HEK293 (cell line): ENCODE data around the gene GRIN3A.

Experiments
- CTCF ChIA-PET: fragments of 350-600 bp; formaldehyde crosslinking; extraction: SDS; loops from one replicate; lab custom pipeline; 2021; ENCODE audit warnings: antibody characterized with exemption; lab: Yijun Ruan, JAX
- POLR2A ChIA-PET: fragments of 300-600 bp; formaldehyde crosslinking; extraction: SDS; loops from one replicate; lab custom pipeline; 2020; ENCODE audit warnings: antibody characterized with exemption, inconsistent platforms; lab: Yijun Ruan, JAX
- H3K27ac ChIP-seq: fragments of 200-500 bp; sonication (Bioruptor generic); 2 replicates; pipeline ENCODE4 v1.5.1; 2014; ENCODE audit warnings: low read depth, low read length, control low read depth, inconsistent platforms; ENCODE audit errors: extremely low read depth
- H3K36me3 ChIP-seq, 2 experiments: fragments of 200-500 bp in 1 of 2; sonication (Bioruptor generic) in 1 of 2; 1 replicate in 1 of 2; 2 replicates in 1 of 2; pipeline ENCODE4 v1.5.1; 2014 to 2017; ENCODE audit warnings: inconsistent platforms in 2 of 2, low read length in 2 of 2; ENCODE audit not compliant: control insufficient read depth in 2 of 2, insufficient read depth in 1 of 2
- H3K4me1 ChIP-seq: fragments of 200-500 bp; sonication (Bioruptor generic); 2 replicates; pipeline ENCODE4 v1.5.1; 2014; ENCODE audit warnings: mild to moderate bottlenecking, low read length, inconsistent platforms; ENCODE audit not compliant: control insufficient read depth, insufficient read depth
- H3K4me3 ChIP-seq: 2 replicates; pipeline ENCODE4 v1.5.1; 2011; ENCODE audit warnings: low read depth, mild to moderate bottlenecking, control low read depth, low read length, moderate library complexity
- H3K9me3 ChIP-seq: fragments of 200-500 bp; sonication (Bioruptor generic); 2 replicates; pipeline ENCODE4 v1.5.1; 2014; ENCODE audit warnings: low read depth, low read length, inconsistent platforms; ENCODE audit not compliant: control insufficient read depth, insufficient read depth
- HOXC10 ChIP-seq: sonication (generic); formaldehyde crosslinking; IDR thresholded peaks from 2 replicates; pipeline ENCODE4 v1.8.1; 2023; ENCODE audit warnings: mild to moderate bottlenecking, missing genetic modification reagents
- KLF1 ChIP-seq: fragments of 450-650 bp; formaldehyde crosslinking; IDR thresholded peaks from 2 replicates; pipeline ENCODE4 v1.5.1; 2016; ENCODE audit warnings: missing biosample characterization, missing genetic modification characterization
- MZF1 ChIP-seq: fragments of 450-650 bp; formaldehyde crosslinking; IDR thresholded peaks from 2 replicates; pipeline ENCODE4 v1.5.1; 2017; ENCODE audit warnings: missing biosample characterization, missing genetic modification characterization, borderline replicate concordance
- OSR2 ChIP-seq: fragments of 450-650 bp; formaldehyde crosslinking; IDR thresholded peaks from 2 replicates; pipeline ENCODE4 v1.5.1; 2016; ENCODE audit warnings: missing biosample characterization, missing genetic modification characterization
- REPIN1 ChIP-seq: fragments of 450-650 bp; formaldehyde crosslinking; IDR thresholded peaks from 2 replicates; pipeline ENCODE4 v1.5.1; 2017; ENCODE audit warnings: missing biosample characterization, missing genetic modification characterization, low read depth
- ZIC2 ChIP-seq: fragments of 450-650 bp; formaldehyde crosslinking; IDR thresholded peaks from 2 replicates; pipeline ENCODE4 v1.5.1; 2016; ENCODE audit warnings: missing biosample characterization, missing genetic modification characterization
- ZNF23 ChIP-seq: fragments of 450-650 bp; formaldehyde crosslinking; IDR thresholded peaks from 2 replicates; pipeline ENCODE4 v1.5.1; 2016; ENCODE audit warnings: missing biosample characterization, missing genetic modification characterization, borderline replicate concordance
- ZNF302 ChIP-seq: fragments of 450-650 bp; formaldehyde crosslinking; IDR thresholded peaks from 2 replicates; pipeline ENCODE4 v1.5.1; 2016; ENCODE audit warnings: missing biosample characterization, missing genetic modification characterization, low read depth
- ZNF37A ChIP-seq: fragments of 450-650 bp; IDR thresholded peaks from 2 replicates; pipeline ENCODE4 v1.5.1; 2018; ENCODE audit warnings: missing biosample characterization, missing genetic modification characterization
- ZNF521 ChIP-seq: fragments of 450-650 bp; formaldehyde crosslinking; IDR thresholded peaks from 2 replicates; pipeline ENCODE4 v1.5.1; 2017; ENCODE audit warnings: missing biosample characterization, mild to moderate bottlenecking, missing genetic modification characterization
- ZNF654 ChIP-seq: fragments of 450-650 bp; formaldehyde crosslinking; IDR thresholded peaks from 2 replicates; pipeline ENCODE4 v1.5.1; 2016; ENCODE audit warnings: low read depth, missing biosample characterization, missing genetic modification characterization
- ZNF660 ChIP-seq: fragments of 450-650 bp; IDR thresholded peaks from 2 replicates; pipeline ENCODE4 v1.5.1; 2018; ENCODE audit warnings: missing biosample characterization, mild to moderate bottlenecking, missing genetic modification characterization
- TF ChIP-seq, protein P1 (sequence below): fragments of 450-650 bp; formaldehyde crosslinking; IDR thresholded peaks from 2 replicates; pipeline ENCODE4 v1.5.1; 2016; ENCODE audit warnings: missing biosample characterization, missing genetic modification characterization
- TF ChIP-seq, protein P2 (sequence below): fragments of 450-650 bp; formaldehyde crosslinking; IDR thresholded peaks from 2 replicates; pipeline ENCODE4; 2016; ENCODE audit warnings: missing biosample characterization, missing genetic modification characterization

Gene GRIN3A

DNA sequence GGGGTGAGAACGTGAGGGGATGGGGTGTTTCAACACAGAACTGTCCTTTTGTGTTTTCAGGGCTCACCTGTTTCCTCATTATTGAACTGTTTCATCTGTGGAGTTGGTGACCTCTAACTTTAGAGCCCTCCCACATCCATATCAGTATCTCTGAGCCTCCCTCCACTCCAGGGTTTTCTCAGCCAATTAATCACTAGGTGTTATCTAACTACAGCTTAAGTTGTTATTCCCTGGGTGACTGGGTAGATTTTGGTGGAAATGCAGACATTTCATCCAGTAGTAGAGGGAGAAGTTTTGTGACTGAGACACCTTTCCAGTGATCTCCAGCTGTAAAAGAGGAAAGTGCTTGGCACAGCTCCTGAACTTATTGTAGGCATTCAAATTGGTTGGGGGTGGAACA lies 167.3 kb downstream of the GRIN3A start:
- POLR2A ChIA-PET = no interaction called here
- no peak overlapping the region for H3K27ac ChIP-seq
- no peak for TF ChIP-seq ZNF660
- TF ChIP-seq, all 188 proteins: peak for 0
- CTCF ChIA-PET = interaction anchor here (1.0 kb wide), 1 partner anchor 112 kb away, joined by 5 read pairs; no protein-coding TSS in a partner anchor
- H3K4me1 ChIP-seq = no peaks in the 10 kb centered on the region
- H3K36me3 ChIP-seq = peaks cover 0 to 23% of the 10 kb centered on the region in 2 experiments; a peak in 2 of 3 replicates
- no peak overlapping the region for H3K4me3 ChIP-seq
- no peaks in the 10 kb centered on the region for H3K9me3 ChIP-seq

DNA sequence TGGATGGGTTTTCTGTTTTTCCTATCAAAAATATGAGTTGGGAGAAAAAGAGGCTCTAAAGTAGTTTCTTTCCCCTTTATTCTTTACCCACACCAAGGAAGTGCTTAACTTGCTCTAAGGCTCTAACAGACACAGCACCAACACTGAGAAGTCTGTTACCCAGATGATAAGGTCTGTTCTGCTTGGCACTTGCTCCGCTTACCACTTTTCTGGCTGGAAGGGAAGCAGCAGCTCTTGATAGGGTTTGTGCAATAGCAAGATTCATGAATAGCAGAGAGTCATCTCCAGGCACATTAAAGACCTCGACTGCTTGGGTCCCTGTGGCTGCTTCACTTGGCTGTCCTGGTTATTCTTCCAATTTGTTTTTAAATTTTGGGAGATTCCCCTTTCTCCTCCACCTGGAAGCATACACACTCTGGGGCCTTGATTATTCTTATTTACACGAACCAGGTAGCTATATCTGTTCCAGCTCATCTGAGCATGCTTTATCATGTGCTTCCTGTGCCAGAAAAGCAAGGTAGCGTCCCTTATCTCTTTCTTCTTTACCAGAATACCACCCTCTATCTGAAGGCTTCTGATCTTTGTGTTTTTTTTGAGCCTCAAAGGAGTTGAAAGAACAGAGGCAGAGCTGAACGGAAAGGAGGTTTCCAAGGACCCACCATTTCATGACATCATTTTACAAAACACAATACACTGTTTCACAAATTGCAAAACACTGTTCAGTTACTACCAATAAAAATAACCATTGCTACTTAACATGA lies 168.5 kb downstream of the GRIN3A start:
- no peak for TF ChIP-seq ZIC2 (tag by site-specific recombination)
- TF ChIP-seq REPIN1 (tag by site-specific recombination) = no peak
- no peak for TF ChIP-seq OSR2
- no peak for TF ChIP-seq ZNF521
- no peak for TF ChIP-seq KLF1
- H3K27ac ChIP-seq = no peak overlapping the region
- no peak overlapping the region for H3K4me3 ChIP-seq
- CTCF ChIA-PET = no interaction called here
- peaks cover 0 to 35% of the 10 kb centered on the region in 2 experiments; a peak in 2 of 3 replicates for H3K36me3 ChIP-seq
- no peaks in the 10 kb centered on the region for H3K4me1 ChIP-seq
- no peaks in the 10 kb centered on the region for H3K9me3 ChIP-seq
- POLR2A ChIA-PET = no interaction called here

DNA sequence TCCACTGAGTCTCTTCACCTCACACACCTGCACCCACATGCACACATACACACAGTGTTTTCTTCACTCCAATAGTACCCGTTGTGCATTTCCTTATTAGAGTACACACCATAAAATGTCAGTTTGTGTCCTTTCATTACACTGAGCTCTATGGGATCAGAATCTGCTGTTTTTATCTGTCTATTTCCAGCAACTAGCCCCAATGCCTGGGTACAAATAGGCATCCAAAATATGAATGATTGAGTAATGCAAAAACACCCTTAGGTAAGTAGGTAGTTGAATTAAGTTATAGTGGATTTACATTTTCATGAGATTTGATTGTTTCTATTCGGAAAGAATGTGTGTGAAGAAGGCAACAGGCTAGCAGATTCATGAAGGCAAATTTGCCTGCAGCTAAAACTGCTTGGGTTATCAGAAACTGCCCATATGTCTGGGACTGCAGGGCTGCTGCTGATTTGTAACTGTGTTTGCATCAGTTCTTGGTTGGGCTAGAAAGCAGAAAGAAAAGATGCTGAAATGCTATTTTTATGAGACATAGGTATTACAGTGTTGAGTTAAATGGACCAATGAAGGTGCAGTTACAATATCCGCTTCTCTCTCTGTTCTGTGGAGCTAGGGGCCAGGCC lies 170.6 kb downstream of the GRIN3A start:
- CTCF ChIA-PET = interaction anchor here (0.5 to 2.6 kb wide), 20 partner anchors 9 to 128 kb away, joined by 3 to 17 read pairs (median 4); partner anchors contain the start of gene RNF20
- Histone ChIP-seq H3K4me1 (no peaks in the 10 kb centered on the region), H3K36me3 (peaks cover 0 to 53% of the 10 kb centered on the region in 2 experiments; a peak in 2 of 3 replicates), H3K9me3 (no peaks in the 10 kb centered on the region), H3K4me3 (no peak overlapping the region), H3K27ac (no peak overlapping the region)
- TF ChIP-seq ZNF23 (no peak), HOXC10 (CRISPR knock-in tag) (no peak), ZNF37A (tag by site-specific recombination) (no peak), MZF1 (tag by site-specific recombination) (no peak)
- POLR2A ChIA-PET = no interaction called here

DNA sequence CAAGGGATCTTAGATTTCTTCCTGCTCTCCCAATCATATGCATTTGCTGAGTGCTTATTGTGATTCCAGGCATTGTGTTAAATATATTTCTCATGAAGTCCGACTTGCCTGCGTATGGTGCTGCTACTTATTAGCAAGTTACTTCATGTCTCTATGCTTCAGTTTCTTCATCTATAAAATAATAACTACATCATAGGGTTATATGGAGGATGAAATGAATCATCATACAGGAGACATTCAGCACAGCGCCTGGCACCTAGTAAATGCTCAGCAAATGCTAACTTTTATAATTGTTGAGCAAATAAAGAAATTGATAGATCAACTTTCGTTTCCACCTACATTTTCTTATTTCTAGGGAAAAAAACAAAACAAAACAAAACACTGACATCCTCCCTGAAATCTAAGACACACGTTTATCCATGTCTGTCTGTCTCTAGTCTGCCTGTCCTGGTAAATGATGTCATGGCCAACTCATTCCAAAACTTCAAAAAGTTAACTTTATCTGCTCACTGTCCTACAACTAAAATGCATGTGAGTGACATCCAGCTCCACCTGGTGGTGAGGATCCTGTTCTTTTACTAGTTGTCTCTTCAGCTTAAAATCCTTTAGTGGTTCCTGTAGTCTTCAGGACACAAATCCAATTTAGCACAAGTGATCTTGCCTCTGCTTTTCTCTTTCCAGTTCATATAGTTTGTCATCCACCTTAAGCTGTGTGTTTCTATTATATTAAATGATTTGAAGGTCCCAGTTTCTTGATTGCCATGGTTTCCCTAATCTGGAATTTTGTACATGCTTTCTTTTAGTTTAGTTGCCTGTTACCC lies 171.3 kb downstream of the GRIN3A start:
- H3K4me1 ChIP-seq = no peaks in the 10 kb centered on the region
- ChIA-PET CTCF (interaction anchor here (0.5 to 2.6 kb wide), 24 partner anchors 10 to 234 kb away, joined by 3 to 17 read pairs (median 4); partner anchors contain the start of gene RNF20), POLR2A (interaction anchor here (1.1 kb wide), 1 partner anchor 34 kb away, joined by 3 read pairs; the partner anchor contains the start of gene RNF20)
- TF ChIP-seq, protein P1, sequence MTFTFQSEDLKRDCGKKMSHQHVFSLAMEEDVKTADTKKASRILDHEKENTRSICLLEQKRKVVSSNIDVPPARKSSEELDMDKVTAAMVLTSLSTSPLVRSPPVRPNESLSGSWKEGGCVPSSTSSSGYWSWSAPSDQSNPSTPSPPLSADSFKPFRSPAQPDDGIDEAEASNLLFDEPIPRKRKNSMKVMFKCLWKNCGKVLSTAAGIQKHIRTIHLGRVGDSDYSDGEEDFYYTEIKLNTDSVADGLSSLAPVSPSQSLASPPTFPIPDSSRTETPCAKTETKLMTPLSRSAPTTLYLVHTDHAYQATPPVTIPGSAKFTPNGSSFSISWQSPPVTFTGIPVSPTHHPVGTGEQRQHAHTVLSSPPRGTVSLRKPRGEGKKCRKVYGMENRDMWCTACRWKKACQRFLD = no peak
- TF ChIP-seq ZNF302 = no peak
- TF ChIP-seq ZNF654 (tag by site-specific recombination) = 0 out of 2 replicates have a peak, but pooled peaks have one; percentile 11
- TF ChIP-seq, protein P2, sequence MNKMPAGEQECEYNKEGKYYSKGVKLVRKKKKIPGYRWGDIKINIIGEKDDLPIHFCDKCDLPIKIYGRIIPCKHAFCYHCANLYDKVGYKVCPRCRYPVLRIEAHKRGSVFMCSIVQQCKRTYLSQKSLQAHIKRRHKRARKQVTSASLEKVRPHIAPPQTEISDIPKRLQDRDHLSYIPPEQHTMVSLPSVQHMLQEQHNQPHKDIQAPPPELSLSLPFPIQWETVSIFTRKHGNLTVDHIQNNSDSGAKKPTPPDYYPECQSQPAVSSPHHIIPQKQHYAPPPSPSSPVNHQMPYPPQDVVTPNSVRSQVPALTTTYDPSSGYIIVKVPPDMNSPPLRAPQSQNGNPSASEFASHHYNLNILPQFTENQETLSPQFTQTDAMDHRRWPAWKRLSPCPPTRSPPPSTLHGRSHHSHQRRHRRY (tag by site-specific recombination) = no peak
- peaks cover 0 to 60% of the 10 kb centered on the region in 2 experiments; a peak in 2 of 3 replicates for H3K36me3 ChIP-seq
- H3K4me3 ChIP-seq = no peak overlapping the region
- no peak overlapping the region for H3K27ac ChIP-seq
- H3K9me3 ChIP-seq = no peaks in the 10 kb centered on the region
